ENCODE measurements around the gene PRR18.

GRCh38 chr6:166275714-166276166, 32.5 kb downstream of the PRR18 start:
- TF ChIP-seq CTCF (conservative IDR thresholded peaks at IDR 0.05) (peak; percentile 97), ZFX (IDR thresholded peaks at IDR 0.05) (no peak)

All from C4-2B (cell line).